ENCODE data around the gene PRR14L.

Gene PRR14L

GRCh38 chr22:31647066-31647465, 102.9 kb downstream of the PRR14L start:
- no peak for DNase-seq (ENCODE audit: low read depth in 2 of 2, low spot score in 1 of 2)

- no peak for DNase-seq (ENCODE audit: low read depth in 2 of 2, low spot score in 1 of 2)
Measured at GRCh38 chr22:31646186-31647019, 103.5 kb downstream of the PRR14L start.

GRCh38 chr22:31639436-31640039, 110.4 kb downstream of the PRR14L start:
- no peak for DNase-seq (ENCODE audit: low read depth in 2 of 2, low spot score in 1 of 2)

GRCh38 chr22:31637891-31638618, 111.9 kb downstream of the PRR14L start:
- no peak for DNase-seq (ENCODE audit: low read depth in 2 of 2, low spot score in 1 of 2)

GRCh38 chr22:31637447-31637890, 112.5 kb downstream of the PRR14L start:
- DNase-seq (ENCODE audit: low read depth in 2 of 2, low spot score in 1 of 2) = no peak

GRCh38 chr22:31635638-31636306, 114.2 kb downstream of the PRR14L start:
- DNase-seq (ENCODE audit: low read depth in 2 of 2, low spot score in 1 of 2) = no peak

GRCh38 chr22:31631436-31631835, 118.5 kb downstream of the PRR14L start:
- no peak for DNase-seq (ENCODE audit: low read depth in 2 of 2, low spot score in 1 of 2)

Data from stimulated activated CD8-positive, alpha-beta memory T cell treated with anti-CD3 and anti-CD28 coated beads, Interleukin-4, amount 100 ng/mL, for 1 hour (primary cell).